ENCODE results near the gene CHRNA3.

Gene CHRNA3

GRCh38 chr15:78629716-78630065 lies 8.9 kb upstream of the CHRNA3 start:
- H3K4me3 ChIP-seq (ENCODE audit: low read length) = no peak overlapping the region
- DNase-seq (ENCODE audit: low read depth) = no peak
- no peak for TF ChIP-seq CTCF (conservative IDR thresholded peaks at IDR 0.05; ENCODE audit: low read depth, low read length)

GRCh38 chr15:78629031-78629715 lies 8.4 kb upstream of the CHRNA3 start:
- DNase-seq (ENCODE audit: low read depth) = no peak
- H3K4me3 ChIP-seq (ENCODE audit: low read length) = no peak overlapping the region
- no peak for TF ChIP-seq CTCF (conservative IDR thresholded peaks at IDR 0.05; ENCODE audit: low read depth, low read length)

GRCh38 chr15:78628227-78628626 lies 7.4 kb upstream of the CHRNA3 start:
- DNase-seq (ENCODE audit: low read depth) = no peak

GRCh38 chr15:78627348-78627747 lies 6.6 kb upstream of the CHRNA3 start:
- TF ChIP-seq CTCF (conservative IDR thresholded peaks at IDR 0.05; ENCODE audit: low read depth, low read length) = no peak
- no peak for DNase-seq (ENCODE audit: low read depth)
- H3K4me3 ChIP-seq (ENCODE audit: low read length) = no peak overlapping the region

More at GRCh38 chr15:78628227-78628626, 7.4 kb upstream of the CHRNA3 start:
- no peak for TF ChIP-seq CTCF (conservative IDR thresholded peaks at IDR 0.05; ENCODE audit: low read depth, low read length)
- H3K4me3 ChIP-seq (ENCODE audit: low read length) = no peak overlapping the region

GRCh38 chr15:78626381-78626995 lies 5.7 kb upstream of the CHRNA3 start:
- peak; percentile 68 for DNase-seq (ENCODE audit: low read depth)
- no peak overlapping the region for H3K4me3 ChIP-seq (ENCODE audit: low read length)
- TF ChIP-seq CTCF (conservative IDR thresholded peaks at IDR 0.05; ENCODE audit: low read depth, low read length) = no peak

GRCh38 chr15:78625606-78626280 lies 4.9 kb upstream of the CHRNA3 start:
- DNase-seq (ENCODE audit: low read depth) = no peak
- H3K4me3 ChIP-seq (ENCODE audit: low read length) = no peak overlapping the region

More at GRCh38 chr15:78625606-78626280, 4.9 kb upstream of the CHRNA3 start:
- TF ChIP-seq CTCF (conservative IDR thresholded peaks at IDR 0.05; ENCODE audit: low read depth, low read length) = no peak

Data from retinal pigment epithelial cell (primary cell).